MM.1S (cell line): ENCODE measurements around the gene CHCHD6.

Experiments
- CTCF ChIP-seq: fragments of 300-600 bp; sonication (generic); IDR thresholded peaks from 2 replicates; pipeline ENCODE4 v1.5.1; 2016; ENCODE audit warnings: antibody characterized with exemption, low read length, mixed read lengths
- EZH2 ChIP-seq: fragments of 300-600 bp; sonication (generic); optimal IDR thresholded peaks from 2 replicates; pipeline ENCODE3; 2017; ENCODE audit warnings: low read depth, mild to moderate bottlenecking, antibody characterized with exemption, low read length, mixed read lengths
- EZH2phosphoT487 ChIP-seq: fragments of 300-600 bp; sonication (generic); IDR thresholded peaks from 2 replicates; pipeline ENCODE4 v1.6.1; 2018; ENCODE audit warnings: antibody characterized with exemption, low read length

GRCh38 chr3:126964261-126964660 is 260.2 kb downstream of the CHCHD6 start:
- no peak for TF ChIP-seq CTCF
- TF ChIP-seq EZH2: no peak
- TF ChIP-seq EZH2phosphoT487: no peak
